Erythroblast (primary cell): ENCODE measurements around the gene UBE2Z.

Source experiments
- DNase-seq, 2 experiments: peaks; one replicate each; lab custom pipeline; 2025; lab: John Stamatoyannopoulos, UW
- GATA1 ChIP-seq: IDR thresholded peaks from 2 replicates; pipeline ENCODE4 v1.6.1; 2011; ENCODE audit warnings: low read depth, mild to moderate bottlenecking, control low read depth, low read length, moderate library complexity
- POLR2A ChIP-seq: IDR thresholded peaks from 2 replicates; pipeline ENCODE4 v1.6.1; 2011; ENCODE audit warnings: mild to moderate bottlenecking, low read length

UBE2Z gene

GRCh38 chr17:48960834-48961515 lies 52.8 kb downstream of the UBE2Z start:
- TF ChIP-seq GATA1 (no peak), POLR2A (no peak)
- DNase-seq, result peak in 1 of 2 experiments; percentile 15

- no peak for DNase-seq
- TF ChIP-seq GATA1, result no peak
- no peak for TF ChIP-seq POLR2A
Measured at GRCh38 chr17:48961516-48962233, 53.5 kb downstream of the UBE2Z start.

- TF ChIP-seq POLR2A (no peak), GATA1 (no peak)
- DNase-seq, result peak; percentile 10 to 17
Measured at GRCh38 chr17:48970224-48970623, 62.0 kb downstream of the UBE2Z start.

GRCh38 chr17:48970865-48971687 lies 62.9 kb downstream of the UBE2Z start:
- no peak for DNase-seq
- TF ChIP-seq POLR2A (no peak), GATA1 (no peak)

GRCh38 chr17:48972749-48973097 lies 64.5 kb downstream of the UBE2Z start:
- TF ChIP-seq GATA1, result no peak
- DNase-seq, result no peak

GRCh38 chr17:48973806-48974205 lies 65.6 kb downstream of the UBE2Z start:
- TF ChIP-seq POLR2A (no peak), GATA1 (no peak)
- no peak for DNase-seq
